HG03025 (cell line): ENCODE data around the gene MATN4.

Source experiments
- ATAC-seq: cut with Tn5 transposase; IDR thresholded peaks from one replicate; pipeline ENCODE4 v1.9.1; 2021; ENCODE audit warnings: mild to moderate bottlenecking, moderate library complexity; ENCODE audit not compliant: unreplicated experiment, low FRiP score

The MATN4 gene

DNA sequence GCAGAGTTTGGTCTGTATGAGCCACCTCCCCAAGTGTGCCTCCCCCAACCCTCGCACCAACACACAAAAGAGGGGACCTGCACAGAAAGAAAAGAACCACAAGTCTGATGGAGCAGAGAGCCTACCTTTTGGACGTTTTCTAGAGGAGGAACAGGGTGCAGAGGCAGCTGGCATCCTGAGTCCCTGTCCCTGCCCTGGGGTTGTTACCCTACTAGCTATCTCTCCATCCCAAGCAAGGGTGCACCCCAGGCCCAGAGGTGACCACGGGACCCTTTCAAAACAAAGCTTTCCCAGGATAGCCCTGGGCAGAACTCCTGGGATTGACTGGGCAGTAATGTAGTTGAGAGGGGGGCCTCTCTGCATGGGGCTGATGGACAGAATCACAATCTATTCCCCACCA is 9.7 kb upstream of the MATN4 start:
- no peak for ATAC-seq

DNA sequence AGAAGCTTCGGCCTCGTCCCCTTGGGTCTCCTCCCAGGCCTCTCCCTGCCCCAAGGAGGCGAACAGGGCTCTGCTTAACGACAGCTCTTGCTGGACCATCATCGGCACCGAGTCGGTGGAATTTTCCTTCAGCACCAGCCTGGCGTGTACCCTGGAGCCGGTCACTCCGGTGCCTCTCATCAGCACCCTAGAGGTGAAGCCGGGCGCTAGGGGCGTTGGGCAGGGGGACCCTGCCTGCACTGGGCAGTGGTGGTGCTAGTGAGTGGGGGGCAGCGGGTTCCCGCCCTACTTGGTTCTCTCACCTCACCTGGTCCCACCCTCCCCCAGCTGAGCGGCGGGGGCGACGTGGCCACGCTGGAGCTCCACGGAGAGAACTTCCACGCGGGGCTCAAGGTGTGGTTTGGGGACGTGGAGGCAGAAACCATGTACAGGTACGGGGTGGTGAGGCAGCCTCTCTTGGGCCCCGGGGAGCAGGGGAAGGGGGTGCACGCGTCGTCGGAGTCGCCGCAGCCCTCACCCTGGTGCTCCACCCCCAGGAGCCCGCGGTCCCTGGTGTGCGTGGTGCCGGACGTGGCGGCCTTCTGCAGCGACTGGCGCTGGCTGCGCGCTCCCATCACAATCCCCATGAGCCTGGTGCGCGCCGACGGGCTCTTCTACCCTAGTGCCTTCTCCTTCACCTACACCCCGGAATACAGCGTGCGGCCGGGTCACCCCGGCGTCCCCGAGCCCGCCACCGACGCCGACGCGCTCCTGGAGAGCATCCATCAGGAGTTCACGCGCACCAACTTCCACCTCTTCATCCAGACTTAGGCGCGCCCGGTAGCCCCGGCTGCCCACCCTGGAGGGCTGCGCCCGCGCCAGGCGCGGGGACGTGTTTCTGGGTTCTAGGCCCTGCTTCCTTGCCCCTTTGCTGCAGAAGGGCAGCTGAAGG is 8.3 kb upstream of the MATN4 start:
- no peak for ATAC-seq

DNA sequence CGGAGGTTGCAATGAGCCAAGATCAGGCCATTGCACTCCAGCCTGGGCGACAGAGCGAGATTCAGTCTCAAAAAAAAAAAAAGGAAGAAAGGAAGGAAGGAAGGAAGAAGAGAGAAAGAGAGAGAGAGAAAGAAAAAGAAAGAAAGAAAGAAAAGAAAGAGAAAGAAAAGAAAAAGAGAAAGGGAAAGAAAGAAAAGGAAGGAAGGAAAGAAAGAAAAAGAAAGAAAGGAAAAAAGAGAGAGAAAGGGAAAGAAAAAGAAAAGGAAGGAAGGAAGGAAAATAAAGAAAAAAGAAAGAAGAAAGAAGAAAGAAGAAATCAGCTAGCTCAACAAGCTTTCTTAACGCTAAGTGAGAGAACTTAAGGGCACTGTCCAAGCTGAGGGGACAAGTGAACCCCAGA is 7.6 kb upstream of the MATN4 start:
- no peak for ATAC-seq

DNA sequence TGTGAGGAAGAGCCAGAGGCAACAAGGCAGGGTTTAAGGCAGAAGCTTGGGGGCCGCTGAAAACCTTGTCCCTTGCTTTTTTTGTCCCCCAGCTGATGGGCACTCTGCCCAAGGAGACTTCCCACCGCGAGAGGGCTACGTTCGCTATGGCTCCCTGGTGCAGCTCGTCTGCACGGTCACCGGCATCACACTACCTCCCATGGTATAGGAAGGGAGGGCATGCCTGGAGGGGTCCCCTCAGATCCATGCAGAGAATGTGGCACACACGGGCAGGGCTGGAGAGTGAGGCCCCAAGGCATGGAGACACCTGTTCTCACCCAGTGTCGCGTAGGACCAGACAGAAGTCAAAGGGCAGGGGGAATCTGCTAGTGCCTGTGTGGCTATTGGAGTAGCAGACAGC is 5.8 kb upstream of the MATN4 start:
- no peak for ATAC-seq

DNA sequence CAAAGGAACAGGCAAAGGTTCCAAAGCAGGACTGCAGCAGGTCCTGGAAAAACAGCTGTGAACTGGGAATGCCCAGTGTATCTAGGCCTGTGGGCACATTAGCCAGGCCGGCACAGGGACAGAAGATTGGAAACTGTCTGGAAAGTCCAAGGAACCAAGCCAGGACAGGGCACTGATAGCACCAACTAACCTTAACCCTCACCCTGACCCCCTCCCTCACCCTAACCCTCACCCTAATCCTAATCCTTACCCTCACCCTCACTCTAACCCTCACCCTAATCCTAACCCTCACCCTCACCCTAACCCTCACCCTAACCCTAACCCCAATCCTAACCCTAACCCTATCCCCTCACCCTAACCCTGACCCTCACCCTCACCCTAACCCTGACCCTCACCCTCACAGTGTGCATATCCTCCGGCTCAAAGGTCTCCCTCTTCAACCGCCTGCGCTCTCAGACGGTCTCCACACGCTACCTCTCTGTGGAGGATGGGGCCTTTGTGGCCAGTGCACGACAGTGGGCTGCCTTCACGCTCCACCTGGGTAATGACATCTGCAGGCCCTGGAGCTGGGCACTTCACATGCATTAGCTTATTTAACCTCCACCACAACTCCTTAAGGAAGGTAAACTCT is 5.1 kb upstream of the MATN4 start:
- ATAC-seq = no peak

DNA sequence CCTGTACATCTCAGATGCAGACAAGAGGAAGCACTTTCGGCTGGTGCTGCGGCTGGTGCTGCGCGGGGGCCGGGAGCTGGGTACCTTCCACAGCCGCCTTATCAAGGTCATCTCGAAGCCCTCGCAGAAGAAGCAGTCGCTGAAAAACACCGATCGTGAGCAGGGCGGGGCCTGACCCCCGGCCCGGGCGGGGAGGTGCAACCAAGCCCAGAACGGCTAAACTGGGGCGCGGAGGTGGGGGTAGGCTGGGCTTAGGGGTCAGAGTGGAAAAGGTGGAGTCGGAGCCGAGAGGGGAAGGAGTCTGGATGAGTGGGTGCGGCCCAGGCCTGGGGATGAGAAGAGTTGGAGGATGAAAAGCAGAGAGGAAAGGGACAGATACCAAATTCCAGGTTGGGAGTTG is 4.1 kb upstream of the MATN4 start:
- no peak for ATAC-seq

DNA sequence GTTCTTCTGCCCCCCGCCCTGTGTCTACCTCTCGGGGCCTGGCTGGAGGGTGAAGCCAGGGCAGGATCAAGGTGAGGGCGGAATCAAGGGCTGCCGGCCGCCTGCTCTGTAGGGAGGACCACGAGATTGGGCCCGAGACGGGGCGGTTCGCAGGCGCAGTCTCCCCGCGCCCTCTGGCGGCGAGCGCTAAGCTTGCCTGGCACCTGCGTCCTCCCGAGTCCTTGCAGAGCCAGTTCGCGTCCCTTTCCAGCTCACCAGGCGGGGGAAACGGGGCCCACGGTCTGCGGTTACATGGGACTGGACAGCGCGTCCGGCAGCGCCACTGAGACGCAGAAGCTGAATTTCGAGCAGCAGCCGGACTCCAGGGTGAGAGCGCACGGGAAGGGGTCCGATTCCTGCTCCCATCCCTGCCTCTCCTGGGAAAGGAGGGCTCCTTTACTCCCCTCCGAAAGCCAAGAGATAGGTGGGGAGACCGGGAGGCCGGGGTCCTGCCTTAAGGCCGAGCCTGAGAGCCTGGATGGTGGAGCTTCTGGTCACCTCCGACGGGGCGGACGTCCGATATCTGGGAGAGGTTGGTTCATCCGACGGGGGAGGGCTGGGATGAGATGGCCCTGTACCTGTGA is 3.6 kb upstream of the MATN4 start:
- ATAC-seq = no peak

DNA sequence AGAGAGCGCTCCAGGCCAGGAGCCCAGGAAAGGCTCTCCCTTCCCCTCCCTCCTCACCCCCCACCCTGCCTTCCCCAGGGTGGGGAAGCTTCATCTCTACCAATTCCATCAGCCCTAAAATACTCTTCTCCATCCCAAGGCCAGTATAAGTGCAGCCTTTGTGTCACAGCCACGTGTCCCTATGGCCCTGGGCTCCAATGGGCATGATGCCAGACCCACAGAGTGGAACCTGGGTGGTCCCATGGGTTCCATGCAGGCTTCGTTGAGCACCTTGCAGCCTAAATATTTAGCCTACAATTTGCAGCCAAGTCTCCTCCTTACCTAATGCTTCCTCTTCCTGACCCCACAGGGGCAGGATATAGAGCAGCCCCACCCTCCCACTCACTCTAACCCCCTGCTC is 976 bp upstream of the MATN4 start:
- no peak for ATAC-seq

DNA sequence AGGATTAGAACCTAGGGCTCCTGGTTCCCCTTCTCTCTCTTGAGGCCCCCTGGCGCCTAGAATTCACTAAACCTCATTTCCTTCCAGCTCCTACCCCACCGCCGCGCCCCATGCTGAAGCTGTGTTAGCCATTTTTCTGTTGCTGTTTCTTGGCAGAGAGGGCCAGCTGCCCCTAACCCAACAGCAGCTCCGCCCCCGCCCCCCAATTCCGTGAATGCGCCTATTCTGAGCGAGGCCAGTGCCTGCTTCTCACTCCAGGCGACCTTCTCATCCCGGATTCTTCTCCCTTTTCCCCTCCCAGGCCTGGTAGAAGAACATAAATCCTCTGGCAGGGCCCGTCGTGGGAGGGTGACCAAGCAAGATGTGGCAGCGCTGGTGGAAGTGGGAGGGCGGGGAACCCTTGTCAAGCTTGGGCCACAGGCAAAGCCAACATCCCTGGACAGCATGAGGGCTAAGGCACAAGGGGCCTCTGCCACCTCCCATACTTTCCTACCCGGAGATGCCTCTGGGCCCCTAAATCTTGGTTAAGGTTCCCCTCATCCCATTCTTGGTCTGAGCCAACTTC is 941 bp downstream of the MATN4 start:
- no peak for ATAC-seq

DNA sequence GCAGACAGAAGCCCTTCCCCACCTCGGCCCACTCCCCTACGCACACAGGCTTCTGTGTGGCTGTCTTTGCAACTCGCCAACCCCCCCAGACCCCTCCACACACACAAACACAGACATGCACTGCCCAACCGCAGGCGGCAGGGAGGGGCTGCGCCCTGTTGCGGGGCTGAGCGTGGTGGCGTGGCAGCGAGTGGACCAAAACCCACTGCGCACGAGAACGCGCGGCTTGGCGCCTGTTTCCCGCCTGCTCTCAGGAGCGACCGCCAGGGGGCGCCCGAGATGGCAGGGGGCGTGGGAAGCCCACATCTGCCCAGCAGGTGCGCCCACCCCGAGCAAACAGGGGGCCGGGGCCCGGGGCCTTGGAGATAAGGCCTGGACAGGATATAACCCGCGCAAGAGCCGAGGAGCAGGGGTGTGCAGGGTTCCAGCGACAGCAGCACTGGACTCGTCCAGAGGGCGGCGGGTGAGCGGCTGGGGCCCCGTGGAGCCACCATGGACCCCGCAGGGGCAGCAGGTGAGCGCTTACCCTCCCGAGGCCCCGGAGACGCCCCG is 1.6 kb downstream of the MATN4 start, which contains the start of gene RBPJL:
RBPJL (plus strand) TSS at position 410 of the 552 bp plus-strand sequence; CDS start at position 493, 83 bp downstream.
- ATAC-seq = no peak

DNA sequence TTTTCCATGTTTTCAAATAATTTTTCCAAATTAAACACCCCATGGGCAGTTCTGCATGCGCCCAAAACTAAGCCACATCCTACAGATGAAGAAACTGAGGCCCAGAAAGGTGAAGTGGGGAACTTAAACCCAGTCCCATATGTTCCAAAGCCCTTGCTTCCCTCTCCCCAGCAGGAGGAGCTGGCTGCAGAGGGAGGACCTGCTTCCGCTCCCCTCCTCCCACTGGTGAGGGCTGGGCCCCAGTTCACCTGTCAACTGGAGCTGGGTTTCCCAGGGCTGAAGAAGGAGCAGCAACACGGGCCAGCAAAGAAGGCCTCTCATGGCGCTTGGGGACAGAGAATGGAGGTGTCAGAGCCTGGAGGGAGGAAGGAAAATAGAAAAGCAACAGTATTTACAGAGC is 2.8 kb downstream of the MATN4 start:
- ATAC-seq = no peak

DNA sequence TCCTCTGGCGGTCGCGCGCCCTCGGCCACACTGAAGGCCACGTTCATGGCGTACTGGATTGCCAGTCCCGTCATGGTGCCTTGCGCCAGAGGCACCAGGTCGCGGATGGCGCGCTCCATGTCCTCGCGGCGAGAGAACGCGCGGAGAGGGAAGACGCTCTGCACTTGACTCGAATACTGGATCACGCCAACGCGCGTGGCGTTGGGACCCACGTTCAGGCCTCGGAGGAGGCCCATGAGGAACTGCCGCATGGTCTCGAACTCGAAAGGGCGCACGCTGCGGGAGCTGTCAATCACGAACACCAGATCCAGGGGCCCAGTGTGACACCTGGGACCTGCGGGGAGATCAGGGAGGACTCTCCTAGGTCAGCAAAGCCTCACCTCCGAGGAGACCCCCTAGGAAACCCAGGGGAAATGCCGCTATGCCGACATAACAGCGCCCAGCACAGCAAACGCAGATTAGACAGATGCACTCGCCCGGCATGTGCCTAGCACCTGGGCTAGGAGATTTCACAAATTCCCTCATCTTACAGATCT is 3.6 kb downstream of the MATN4 start:
- ATAC-seq = no peak

DNA sequence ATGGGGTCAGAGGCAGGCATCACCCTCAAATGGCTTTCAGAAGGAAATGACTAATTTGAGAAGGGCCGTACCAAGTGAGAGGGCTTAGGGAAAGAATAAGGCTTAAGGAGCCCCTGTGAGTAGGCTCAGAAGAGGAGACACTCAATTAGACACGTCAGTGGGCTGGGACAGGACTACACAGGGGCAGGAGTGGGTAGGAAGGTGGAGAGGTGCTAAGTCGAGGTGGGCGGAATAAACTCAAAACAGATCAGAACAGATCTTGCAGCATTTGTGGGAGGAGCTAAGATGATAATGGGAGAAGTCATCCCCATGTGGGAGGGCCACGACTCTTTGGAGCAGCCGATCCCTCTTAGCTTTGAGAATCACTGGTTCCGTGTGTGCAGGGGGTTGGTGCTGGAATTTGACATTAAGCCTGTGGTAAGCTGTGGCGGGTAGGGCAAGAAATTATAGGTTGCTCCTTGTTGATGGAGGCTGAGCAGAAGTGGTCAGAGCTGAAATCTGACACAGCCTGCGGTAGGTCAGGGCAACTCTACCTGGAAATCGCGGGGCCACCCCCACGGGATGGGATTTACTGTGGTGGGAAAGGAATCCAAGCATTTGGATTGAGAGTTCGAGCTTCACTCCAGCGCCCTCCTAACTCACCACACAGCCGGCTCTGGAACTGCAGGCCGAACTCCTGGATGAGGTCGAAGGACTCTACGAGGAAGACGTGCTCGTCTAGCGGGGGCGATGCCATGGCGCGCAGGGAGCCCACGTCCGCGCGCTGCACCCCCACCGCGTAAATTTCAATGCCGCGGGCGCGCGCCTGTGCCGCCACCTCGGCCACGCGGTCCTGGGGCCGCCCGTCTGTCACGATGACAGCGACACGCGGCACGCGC is 4.3 kb downstream of the MATN4 start:
- no peak for ATAC-seq

DNA sequence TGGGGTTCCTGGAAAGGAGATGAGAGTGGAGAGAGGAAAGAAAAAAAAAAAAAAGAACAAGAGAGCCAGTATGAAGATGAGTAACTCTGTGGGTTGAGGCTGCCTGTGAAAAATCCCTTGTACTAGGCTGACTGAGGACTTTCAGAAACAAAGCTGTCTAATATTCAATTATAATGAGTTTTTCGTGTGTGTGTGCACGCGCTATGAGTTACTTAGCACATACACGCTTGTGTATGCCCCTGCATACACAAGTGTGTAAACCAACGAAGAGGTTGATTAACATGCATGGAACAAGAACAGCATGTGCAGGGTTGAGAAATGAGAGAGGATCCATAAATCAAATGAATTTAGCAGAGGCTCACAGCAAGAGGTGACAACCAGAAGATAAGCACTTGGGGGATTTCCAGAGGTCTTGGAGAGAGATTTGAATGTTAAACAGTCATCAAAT is 6.3 kb downstream of the MATN4 start:
- ATAC-seq = no peak

DNA sequence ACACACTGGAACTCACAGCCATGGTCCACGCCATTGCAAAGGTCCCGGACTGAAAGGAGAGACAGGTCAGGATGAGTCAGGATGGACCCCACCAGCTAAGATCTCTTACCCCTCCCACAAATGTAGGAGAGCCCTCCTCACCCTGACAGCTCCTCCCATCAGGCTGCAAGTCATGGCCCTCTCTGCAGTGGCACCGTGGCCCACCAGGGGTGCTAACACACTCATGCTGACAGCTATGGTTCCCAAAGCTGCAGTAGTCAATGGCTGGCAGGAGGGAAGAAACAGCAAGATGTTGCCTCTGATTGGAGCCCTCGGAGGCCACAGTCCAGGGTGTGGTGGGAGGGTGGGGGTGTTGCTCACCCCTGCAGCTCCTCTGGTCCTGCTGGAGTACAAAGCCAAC is 7.1 kb downstream of the MATN4 start:
- no peak for ATAC-seq

DNA sequence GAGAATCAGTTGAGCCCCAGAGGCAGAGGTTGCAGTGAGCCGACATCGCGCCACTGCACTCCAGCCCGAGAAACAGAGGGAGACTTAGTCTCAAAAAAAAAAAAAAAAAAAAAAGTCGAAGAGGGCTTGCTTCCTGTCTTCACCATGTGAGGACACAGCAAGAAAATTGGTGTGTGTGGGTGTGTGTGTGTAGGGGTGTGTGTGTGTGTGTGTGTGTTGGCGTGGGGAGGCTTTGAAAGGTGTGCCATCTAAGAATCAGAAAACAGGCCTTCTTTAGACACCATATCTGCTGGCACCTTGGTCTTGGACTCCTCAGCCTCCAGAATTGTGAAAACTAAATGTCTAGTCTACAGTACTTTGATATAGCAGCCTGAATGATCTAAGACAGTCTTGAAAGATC is 8.3 kb downstream of the MATN4 start:
- ATAC-seq = no peak

DNA sequence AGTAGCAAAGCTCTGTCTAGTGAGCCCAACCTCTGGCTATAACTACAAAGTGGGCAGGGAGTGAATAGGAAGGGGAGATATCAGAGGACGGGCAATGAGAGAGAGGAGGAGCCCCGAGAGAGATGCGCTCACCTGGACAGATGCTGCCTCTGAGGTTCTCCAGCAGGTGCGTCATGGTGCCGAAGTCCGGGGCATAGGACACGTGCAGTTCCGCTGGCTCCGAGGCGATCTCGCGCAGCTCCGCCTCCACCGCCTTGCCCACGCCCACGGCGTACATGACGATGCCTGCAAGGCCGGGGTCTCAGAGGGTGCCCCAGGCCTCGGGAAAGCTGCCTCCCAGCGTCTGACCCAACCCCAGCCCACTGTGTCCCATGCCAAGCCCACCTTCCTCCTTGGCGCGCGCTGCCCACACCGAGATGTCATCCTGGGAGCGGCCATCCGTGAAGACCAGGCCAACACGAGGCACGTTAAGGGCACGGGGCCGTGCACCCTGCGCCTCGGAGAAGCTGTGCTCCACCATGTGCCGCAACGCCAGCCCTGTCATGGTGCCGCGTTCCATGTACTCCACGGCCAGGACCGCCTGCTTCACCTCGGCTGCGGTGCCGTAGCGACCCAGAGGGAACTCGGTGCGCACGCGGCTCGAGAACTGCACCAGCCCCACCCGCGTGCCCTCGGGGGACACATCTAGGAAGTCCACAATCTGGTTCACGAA is 10.2 kb downstream of the MATN4 start:
- ATAC-seq = no peak

DNA sequence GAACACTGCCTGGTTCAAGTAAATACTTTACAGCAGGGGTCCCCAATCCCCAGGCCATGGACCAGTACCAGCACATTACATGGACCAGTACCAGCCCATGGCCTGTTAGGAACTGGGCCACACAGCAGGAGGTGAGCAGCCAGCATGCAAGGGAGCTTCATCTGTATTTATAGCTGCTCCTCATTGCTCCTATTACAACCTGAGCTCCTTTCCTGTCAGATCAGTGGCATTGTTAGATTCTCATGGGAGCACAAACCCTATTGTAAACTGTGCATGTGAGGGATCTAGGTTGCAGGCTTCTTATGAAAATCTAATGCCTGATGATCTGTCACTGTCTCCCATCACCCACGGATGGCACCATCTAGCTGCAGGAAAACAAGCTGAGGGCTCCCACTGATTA is 13.4 kb downstream of the MATN4 start:
- ATAC-seq = no peak

DNA sequence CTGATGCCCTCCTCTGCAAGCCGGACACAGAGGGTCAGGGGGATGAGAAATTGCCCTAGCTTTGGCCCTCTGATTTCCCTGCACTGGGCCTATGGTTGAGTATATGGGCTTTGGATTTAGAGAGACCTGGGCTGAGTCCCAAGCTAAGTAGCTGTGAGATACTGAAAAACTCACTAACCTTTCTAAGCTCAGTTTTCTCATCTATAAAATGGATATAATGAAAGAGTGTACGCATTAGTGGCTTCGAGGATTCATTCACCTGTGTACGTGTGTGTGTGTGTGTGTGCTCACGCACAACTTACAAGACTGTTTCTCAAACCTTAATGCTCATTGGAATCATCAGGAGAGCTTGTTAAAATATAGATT is 14.1 kb downstream of the MATN4 start:
- no peak for ATAC-seq
